ENCODE measurements around the gene MTHFD2L.

DNA sequence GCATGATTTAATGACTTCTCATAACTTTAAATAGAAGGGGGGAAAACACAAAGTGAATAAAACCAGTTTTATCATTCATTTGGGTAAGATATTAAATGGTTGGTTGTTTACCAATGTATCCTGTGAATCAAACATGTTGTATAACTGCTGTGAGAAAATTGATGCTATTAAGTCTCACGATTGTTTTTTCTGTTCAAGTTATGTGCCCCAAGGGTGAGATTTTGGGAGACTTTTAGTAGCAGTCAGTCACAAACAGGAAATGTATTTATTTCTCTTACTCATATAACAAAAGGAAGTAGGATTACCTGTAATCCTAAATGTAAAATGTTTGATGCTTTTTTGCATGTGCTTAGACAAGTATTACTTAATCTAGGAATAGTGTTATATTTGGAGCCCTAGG is 39.2 kb downstream of the MTHFD2L start:
- TF ChIP-seq POLR2A (IDR thresholded peaks at IDR 0.05; ENCODE audit: low read length) (no peak), GATA1 (IDR thresholded peaks at IDR 0.05; ENCODE audit: low read depth, low read length) (no peak)
